H1 (cell line): ENCODE measurements around the gene KRT4. TPM values are rescaled to one million over a fixed set of nuclear protein-coding genes. Genes with fewer than 3 reads are reported as not detected.
A peak's percentile ranks its signal among the peaks of the same experiment; 100 is the strongest.

Experiments used
- CTCF ChIA-PET: fragments of 300-600 bp; sonication (Branson Sonifier 250); formaldehyde crosslinking; loops from one replicate; lab custom pipeline; 2021; ENCODE audit not compliant: partially characterized antibody; lab: Charles Lee
- POLR2A ChIA-PET: fragments of 300-600 bp; sonication (Branson Sonifier 250); formaldehyde crosslinking; loops from one replicate; lab custom pipeline; 2021; ENCODE audit warnings: inconsistent platforms; ENCODE audit not compliant: partially characterized antibody; lab: Charles Lee
- DNase-seq, 2 experiments: peaks; one replicate each; pipeline versions ENCODE4 v3.0.0 to v3.0.0-alpha.2; 2010 to 2022; ENCODE audit warnings: low spot score in 2 of 2, low read depth in 1 of 2, mixed read lengths in 1 of 2
- FAIRE-seq: peaks from 2 replicates; lab custom pipeline; 2011; peaks lifted over from hg19 to GRCh38; lab: Jason Lieb, UNC
- H2AFZ ChIP-seq: 2 replicates; pipeline ENCODE4 v1.8.1; 2012; ENCODE audit warnings: low read length, inconsistent platforms
- H2AK5ac ChIP-seq: 2 replicates; pipeline ENCODE4 v1.6.1; 2013; ENCODE audit warnings: low read depth, low read length
- H2BK120ac ChIP-seq: replicated peaks from 2 replicates; pipeline ENCODE3; 2013; ENCODE audit warnings: low read depth, low read length, inconsistent platforms
- H2BK12ac ChIP-seq: 2 replicates; pipeline ENCODE4 v1.6.1; 2013; ENCODE audit warnings: low read depth, low read length
- H2BK15ac ChIP-seq: 2 replicates; pipeline ENCODE4 v1.6.1; 2013; ENCODE audit warnings: low read length
- H2BK20ac ChIP-seq: 2 replicates; pipeline ENCODE4 v1.6.1; 2013; ENCODE audit warnings: low read length
- H2BK5ac ChIP-seq: 2 replicates; pipeline ENCODE4 v1.6.1; 2013; ENCODE audit warnings: low read depth, low read length
- H3K14ac ChIP-seq: 2 replicates; pipeline ENCODE4 v1.6.1; 2013; ENCODE audit warnings: inconsistent platforms; ENCODE audit not compliant: insufficient read length
- H3K18ac ChIP-seq: 2 replicates; pipeline ENCODE4 v1.6.1; 2013; ENCODE audit warnings: low read length; ENCODE audit errors: extremely low read depth
- H3K23ac ChIP-seq: 2 replicates; pipeline ENCODE4 v1.6.1; 2013; ENCODE audit warnings: inconsistent platforms; ENCODE audit not compliant: insufficient read length
- H3K23me2 ChIP-seq: 2 replicates; pipeline ENCODE4 v1.6.1; 2013; ENCODE audit warnings: low read depth, low read length
- H3K27ac ChIP-seq: 2 replicates; pipeline ENCODE4 v1.6.1; 2011; ENCODE audit warnings: low read depth, low read length, inconsistent platforms
- H3K27me3 ChIP-seq, 4 experiments: replicated peaks in 1 of 4; 1 replicate in 1 of 4; 2 replicates in 3 of 4; pipeline versions ENCODE4 v1.6.1 to v1.8.1; 2011 to 2013; ENCODE audit warnings: low read length in 3 of 4, mild to moderate bottlenecking in 3 of 4, inconsistent platforms in 2 of 4, mixed read lengths in 2 of 4, moderate library complexity in 1 of 4; ENCODE audit not compliant: control insufficient read depth in 3 of 4, insufficient read depth in 3 of 4; ENCODE audit errors: extremely low read depth in 1 of 4
- H3K36me3 ChIP-seq, 4 experiments: 2 replicates each; pipeline versions ENCODE4 v1.6.1 to v1.8.1; 2011 to 2013; ENCODE audit warnings: mild to moderate bottlenecking in 4 of 4, low read length in 3 of 4, moderate library complexity in 2 of 4, control low read depth in 1 of 4, inconsistent platforms in 1 of 4; ENCODE audit not compliant: insufficient read depth in 4 of 4, control insufficient read depth in 2 of 4
- H3K4ac ChIP-seq: replicated peaks from 2 replicates; pipeline ENCODE3; 2013; ENCODE audit warnings: low read length, low read depth, mixed read lengths, inconsistent platforms; ENCODE audit not compliant: insufficient read length
- H3K4me1 ChIP-seq, 4 experiments: replicated peaks in 1 of 4; 1 replicate in 1 of 4; 2 replicates in 3 of 4; pipeline versions ENCODE4 v1.6.1 to v1.8.1; 2011 to 2013; ENCODE audit warnings: low read length in 3 of 4, inconsistent platforms in 2 of 4, mixed read lengths in 1 of 4; ENCODE audit not compliant: insufficient read depth in 4 of 4, control insufficient read depth in 3 of 4
- H3K4me2 ChIP-seq, 2 experiments: 2 replicates each; pipeline versions ENCODE4 v1.6.1 to v1.8.1; 2011 to 2013; ENCODE audit warnings: low read depth in 2 of 2, low read length in 2 of 2, control low read depth in 1 of 2, inconsistent platforms in 1 of 2, mild to moderate bottlenecking in 1 of 2; ENCODE audit not compliant: insufficient read depth in 1 of 2
- H3K4me3 ChIP-seq, 4 experiments: fragments of 200-600, 300-600 bp in 1 of 4; sonication (generic), shearing (Covaris generic), sonication (Bioruptor Twin) in 1 of 4; 2 replicates each; pipeline versions ENCODE4 v1.5.1 to v1.8.1; 2011 to 2016; ENCODE audit warnings: low read length in 4 of 4, low read depth in 3 of 4, control low read depth in 2 of 4, inconsistent platforms in 2 of 4, mild to moderate bottlenecking in 2 of 4, mixed read lengths in 1 of 4, moderate library complexity in 1 of 4; ENCODE audit not compliant: insufficient read depth in 2 of 4; ENCODE audit errors: extremely low read depth in 1 of 4
- H3K56ac ChIP-seq: replicated peaks from 2 replicates; pipeline ENCODE3; 2013; ENCODE audit warnings: low read depth, mild to moderate bottlenecking, mixed read lengths, low read length, inconsistent platforms; ENCODE audit not compliant: insufficient read length
- H3K79me1 ChIP-seq: 2 replicates; pipeline ENCODE4 v1.6.1; 2013; ENCODE audit warnings: low read depth, low read length, control low read depth
- H3K79me2 ChIP-seq, 2 experiments: 2 replicates each; pipeline versions ENCODE4 v1.6.1 to v1.8.1; 2012 to 2013; ENCODE audit warnings: low read length in 2 of 2, mild to moderate bottlenecking in 2 of 2, inconsistent platforms in 1 of 2; ENCODE audit not compliant: insufficient read depth in 2 of 2, control insufficient read depth in 1 of 2
- H3K9ac ChIP-seq, 4 experiments: replicated peaks in 1 of 4; 1 replicate in 1 of 4; 2 replicates in 3 of 4; pipeline versions ENCODE4 v1.6.1 to v1.8.1; 2011 to 2013; ENCODE audit warnings: low read depth in 3 of 4, low read length in 3 of 4, control low read depth in 2 of 4, mild to moderate bottlenecking in 2 of 4, moderate library complexity in 2 of 4, inconsistent platforms in 1 of 4; ENCODE audit errors: extremely low read depth in 1 of 4
- H3K9me3 ChIP-seq, 2 experiments: 2 replicates each; pipeline versions ENCODE4 v1.6.1 to v1.8.1; 2012 to 2013; ENCODE audit warnings: mild to moderate bottlenecking in 2 of 2, moderate library complexity in 2 of 2, control low read depth in 1 of 2, inconsistent platforms in 1 of 2, low read depth in 1 of 2, low read length in 1 of 2, mixed read lengths in 1 of 2; ENCODE audit not compliant: insufficient read depth in 2 of 2
- H4K20me1 ChIP-seq, 2 experiments: replicated peaks in 1 of 2; 2 replicates each; pipeline versions ENCODE3 to v1.8.1; 2011 to 2013; ENCODE audit warnings: inconsistent platforms in 2 of 2, low read length in 2 of 2, mild to moderate bottlenecking in 1 of 2; ENCODE audit not compliant: insufficient read depth in 2 of 2, control insufficient read depth in 1 of 2
- H4K5ac ChIP-seq: 2 replicates; pipeline ENCODE4 v1.6.1; 2013; ENCODE audit warnings: low read length, low read depth, mixed read lengths, inconsistent platforms; ENCODE audit not compliant: insufficient read length
- H4K8ac ChIP-seq: 2 replicates; pipeline ENCODE4 v1.8.0; 2013; ENCODE audit warnings: mild to moderate bottlenecking, moderate library complexity, low read length, inconsistent platforms; ENCODE audit not compliant: insufficient read depth; ENCODE audit errors: extremely low read depth
- H4K91ac ChIP-seq: replicated peaks from 2 replicates; pipeline ENCODE3; 2013; ENCODE audit warnings: low read length, mixed read lengths, inconsistent platforms; ENCODE audit not compliant: insufficient read length
- KDM1A ChIP-seq: fragments of 200-600, 300-600 bp; sonication (generic); IDR thresholded peaks from 2 replicates; pipeline ENCODE4 v1.7.1; 2016; ENCODE audit warnings: mild to moderate bottlenecking, low read length, borderline replicate concordance
- SIX5 ChIP-seq: IDR thresholded peaks from 2 replicates; pipeline ENCODE4 v1.6.1; 2011; ENCODE audit warnings: mild to moderate bottlenecking, low read depth, low read length
- WGBS, 2 experiments: shearing (Covaris generic) in 1 of 2; methylation state at CpG; one replicate each; pipeline versions ENCODE4 v1.1.6 to v1.1.7; 2013 to 2015; ENCODE audit warnings: low lambda C conversion rate in 2 of 2, mixed read lengths in 2 of 2, inconsistent platforms in 1 of 2, low coverage in 1 of 2, missing lambda C conversion rate in 1 of 2; ENCODE audit not compliant: insufficient replicate concordance in 2 of 2, insufficient coverage in 1 of 2, insufficient read length in 1 of 2; ENCODE audit errors: extremely low coverage in 1 of 2, missing lambda C conversion rate in 1 of 2; 5-methylcytosine and 5-hydroxymethylcytosine counted together
- polyA plus RNA-seq, 7 experiments: library from polyadenylated mRNA; depleted of rRNA in 3 of 7; stranded (reverse) in 5 of 7; unstranded in 2 of 7; fragments of >200 nt in 5 of 7; fragments of 200-250 nt in 2 of 7; gene quantifications; 1 replicate in 5 of 7; 2 replicates in 1 of 7; 4 replicates in 1 of 7; pipeline versions ENCODE4 v1.2.1 to v1.2.3, GENCODE V29; 2011 to 2013; ENCODE audit warnings: missing spikeins in 2 of 7, mixed read lengths in 2 of 7
- total RNA-seq: library from RNA; stranded (reverse); fragmentation: NEBNext Ultra II Directional; extraction: Animal tissue kit (Norgen Biotek cat#: 25700); gene quantifications from 2 replicates; pipeline ENCODE4 v1.2.1, GENCODE V29; 2021

The KRT4 gene
- total and polyA plus RNA-seq, 2 of the 8 experiments (the other 6 are each of a cell fraction or from before 2014, with no cell fraction given) = not detected

DNA sequence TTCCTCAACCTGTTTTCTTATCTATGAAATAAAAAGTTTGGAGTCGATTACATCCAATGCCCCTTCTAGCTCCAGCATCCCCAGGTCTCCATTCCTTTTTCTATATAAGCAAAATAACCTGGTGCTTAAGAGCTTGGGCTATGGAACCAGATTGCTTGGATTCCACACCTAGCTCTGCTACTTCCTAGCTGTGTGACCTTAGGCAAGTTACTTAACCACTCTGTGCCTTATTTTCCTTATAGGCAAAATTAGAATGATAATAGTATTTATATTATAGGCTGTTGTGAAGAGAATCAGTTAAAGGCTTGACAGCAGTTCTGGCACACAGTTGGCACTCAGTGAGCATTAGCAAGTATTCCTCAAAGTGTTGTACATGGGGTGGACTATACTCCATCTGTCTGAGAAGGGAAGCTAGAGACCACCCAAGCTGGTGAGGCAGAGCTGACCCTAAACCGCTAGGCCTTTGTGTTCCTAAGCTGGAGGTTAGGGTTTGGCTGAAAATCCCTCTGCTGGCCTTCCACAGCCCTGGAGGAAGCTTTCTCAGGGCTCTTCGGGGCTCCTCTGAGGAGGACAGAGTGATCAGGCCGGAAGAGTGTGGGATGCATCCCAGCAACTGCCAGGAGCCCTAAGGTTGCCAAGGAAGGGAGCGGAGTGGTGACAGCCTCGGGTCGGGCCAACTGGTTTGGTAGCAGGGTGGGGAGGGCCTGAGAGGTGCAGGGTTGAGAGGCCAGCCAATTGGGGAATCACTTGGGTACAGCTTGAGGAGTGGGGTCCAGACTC lies 6.0 kb upstream of the KRT4 start:
- no peak overlapping the region for H3K4ac ChIP-seq
- no peaks in the 10 kb centered on the region for H3K79me1 ChIP-seq
- H2AK5ac ChIP-seq = no peak overlapping the region
- no peak overlapping the region for H3K4me3 ChIP-seq
- H2BK15ac ChIP-seq = no peak overlapping the region
- no peak overlapping the region for H2BK120ac ChIP-seq
- H3K9me3 ChIP-seq = no peaks in the 10 kb centered on the region
- no peak overlapping the region for H2BK12ac ChIP-seq
- H3K14ac ChIP-seq = no peak overlapping the region
- H3K27me3 ChIP-seq = 0 out of 7 replicates have a peak, but pooled peaks cover 0 to 2% (median 0%) of the 10 kb centered on the region in 4 experiments
- no peak overlapping the region for H2AFZ ChIP-seq
- H3K4me1 ChIP-seq = no peaks in the 10 kb centered on the region
- no peaks in the 10 kb centered on the region for H3K23me2 ChIP-seq
- no peaks in the 10 kb centered on the region for H3K36me3 ChIP-seq
- DNase-seq = no peak
- POLR2A ChIA-PET = no interaction called here
- H3K56ac ChIP-seq = no peak overlapping the region
- TF ChIP-seq KDM1A (peak; percentile 70; the same call in 1 of the 2 replicates), SIX5 (no peak)
- TF ChIP-seq, all 59 proteins: peak for 1
- WGBS, 2 experiments = 84% methylated on average over 7 of the region's 7 CpGs; no CpG with 5 or more reads in 1 of the 2 experiments
- H3K79me2 ChIP-seq = no peaks in the 10 kb centered on the region
- H4K8ac ChIP-seq = no peak overlapping the region
- H3K27ac ChIP-seq = no peak overlapping the region
- H2BK5ac ChIP-seq = no peak overlapping the region
- no peak overlapping the region for H3K4me2 ChIP-seq
- H2BK20ac ChIP-seq = no peak overlapping the region
- H4K91ac ChIP-seq = no peak overlapping the region
- no peak overlapping the region for H3K9ac ChIP-seq
- H4K20me1 ChIP-seq = no peaks in the 10 kb centered on the region
- CTCF ChIA-PET = interaction anchor here (0.6 to 1.3 kb wide), 10 partner anchors 12 to 607 kb away, joined by 3 to 4 read pairs (median 3); no protein-coding TSS in a partner anchor
- no peak overlapping the region for H3K18ac ChIP-seq
- no peak overlapping the region for H3K23ac ChIP-seq
- H4K5ac ChIP-seq = no peak overlapping the region
- no peak for FAIRE-seq
